GM19468 (cell line): ENCODE measurements around the gene IQCE.

Experiments used
- ATAC-seq: cut with Tn5 transposase; IDR thresholded peaks from one replicate; pipeline ENCODE4 v1.9.1; 2021; ENCODE audit warnings: mild to moderate bottlenecking, moderate library complexity, moderate number of reproducible peaks; ENCODE audit not compliant: unreplicated experiment; ENCODE audit errors: extremely low read depth

IQCE gene

DNA sequence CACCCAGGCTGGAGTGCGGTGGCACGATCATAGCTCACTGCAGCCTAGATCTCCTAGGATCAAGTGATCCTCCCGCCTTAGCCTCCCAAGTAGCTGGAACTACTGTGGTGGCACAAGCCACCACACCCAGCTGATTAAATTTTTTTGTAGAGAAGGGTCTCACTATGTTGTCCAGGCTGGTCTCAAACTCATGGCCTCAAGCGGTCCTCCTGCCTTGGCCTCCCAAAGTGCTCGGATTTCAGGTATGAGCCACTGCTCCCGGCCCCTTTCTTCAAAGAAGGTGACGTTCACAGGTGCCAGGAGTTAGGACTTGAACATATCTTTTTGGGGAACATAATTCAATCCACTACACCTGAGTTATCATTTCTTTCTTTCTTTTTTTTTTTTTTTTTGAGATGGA, 70.1 kb downstream of the IQCE start:
- ATAC-seq, result no peak

DNA sequence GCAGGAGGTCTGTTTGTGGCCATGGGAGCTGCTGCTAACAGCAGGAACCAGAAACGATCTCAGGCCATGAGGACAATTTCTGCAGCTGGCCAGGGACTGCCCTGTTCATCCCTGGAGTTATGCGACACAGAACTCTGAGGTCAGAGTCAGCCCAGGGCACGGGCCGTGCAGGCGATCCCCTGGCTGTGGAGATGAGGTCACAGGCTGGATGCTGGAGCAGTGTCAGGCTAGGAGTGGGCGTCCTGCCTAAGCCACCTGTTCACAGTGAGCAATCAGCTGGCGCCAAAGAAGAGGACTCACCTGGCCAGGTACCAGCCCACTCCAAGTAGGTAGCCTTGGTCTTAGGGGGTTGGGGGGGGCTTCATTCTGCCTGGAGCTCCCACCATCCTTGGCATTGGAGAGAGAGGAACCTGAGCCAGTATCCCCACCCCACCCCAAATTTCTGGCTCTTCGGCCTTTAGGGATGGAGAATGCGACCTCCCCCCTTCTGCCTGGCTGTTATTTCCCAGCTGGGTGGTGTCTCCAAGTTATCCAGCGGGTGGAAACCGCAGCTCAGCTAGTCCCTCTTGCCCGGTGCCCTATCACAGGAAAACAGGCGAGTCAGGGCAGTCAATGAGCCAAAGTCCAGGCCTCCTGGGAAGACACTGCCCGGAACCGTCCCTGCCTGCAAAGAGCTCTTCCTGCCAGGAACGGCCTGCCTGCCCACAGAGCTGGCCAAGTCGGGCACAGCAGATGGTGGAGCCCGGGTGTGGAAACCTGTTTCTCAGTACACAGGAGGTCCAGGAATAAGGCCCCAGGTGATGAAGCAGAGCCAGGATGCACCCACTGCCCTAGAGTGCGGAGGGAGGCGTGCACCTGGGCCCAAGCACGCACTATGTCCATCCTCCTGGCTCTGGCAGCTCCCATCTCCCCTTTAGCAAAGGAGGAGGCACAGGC, 71.2 kb downstream of the IQCE start:
- no peak for ATAC-seq

DNA sequence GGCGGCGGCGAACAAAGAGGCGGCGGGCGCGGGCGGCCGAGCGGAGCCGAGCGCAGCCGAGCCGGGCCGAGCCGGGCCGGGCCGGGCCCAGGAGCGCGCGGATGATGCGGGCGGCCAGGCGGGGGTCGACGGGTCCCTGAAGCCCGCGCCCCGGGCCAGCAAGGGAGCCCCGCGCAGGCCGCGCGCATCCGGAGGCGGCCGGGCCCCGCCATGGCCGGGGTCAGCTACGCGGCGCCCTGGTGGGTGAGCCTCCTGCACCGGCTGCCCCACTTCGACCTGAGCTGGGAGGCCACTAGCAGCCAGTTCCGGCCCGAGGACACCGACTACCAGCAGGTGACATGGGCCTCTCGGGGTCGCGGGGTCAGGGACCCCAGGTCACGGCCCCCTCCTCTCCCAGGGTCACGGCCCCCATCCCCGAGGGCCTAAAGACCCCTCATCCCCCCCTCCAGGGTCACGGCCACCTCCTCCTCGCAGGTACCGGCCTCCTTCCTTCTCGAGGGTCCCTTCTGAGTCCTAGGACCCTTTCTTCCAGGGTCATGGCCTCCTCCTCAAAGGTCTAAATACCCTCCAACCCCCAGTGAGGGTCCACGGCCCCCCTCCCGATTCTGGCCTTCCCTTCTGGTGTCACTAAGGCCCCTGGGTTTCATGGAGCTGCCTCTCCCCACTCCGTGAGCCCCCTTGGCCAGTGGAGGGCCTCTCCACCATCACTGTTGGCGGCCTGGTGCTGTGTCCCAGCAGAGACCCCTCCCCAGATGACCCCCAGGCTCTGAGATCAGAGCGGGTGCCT, 73.4 kb downstream of the IQCE start, which contains the start of gene TTYH3:
Gene TTYH3 (plus strand): TSS at position 41 of the 787 bp plus-strand sequence. CDS start 170 bp downstream, at position 211.
- peak; percentile 23 for ATAC-seq

DNA sequence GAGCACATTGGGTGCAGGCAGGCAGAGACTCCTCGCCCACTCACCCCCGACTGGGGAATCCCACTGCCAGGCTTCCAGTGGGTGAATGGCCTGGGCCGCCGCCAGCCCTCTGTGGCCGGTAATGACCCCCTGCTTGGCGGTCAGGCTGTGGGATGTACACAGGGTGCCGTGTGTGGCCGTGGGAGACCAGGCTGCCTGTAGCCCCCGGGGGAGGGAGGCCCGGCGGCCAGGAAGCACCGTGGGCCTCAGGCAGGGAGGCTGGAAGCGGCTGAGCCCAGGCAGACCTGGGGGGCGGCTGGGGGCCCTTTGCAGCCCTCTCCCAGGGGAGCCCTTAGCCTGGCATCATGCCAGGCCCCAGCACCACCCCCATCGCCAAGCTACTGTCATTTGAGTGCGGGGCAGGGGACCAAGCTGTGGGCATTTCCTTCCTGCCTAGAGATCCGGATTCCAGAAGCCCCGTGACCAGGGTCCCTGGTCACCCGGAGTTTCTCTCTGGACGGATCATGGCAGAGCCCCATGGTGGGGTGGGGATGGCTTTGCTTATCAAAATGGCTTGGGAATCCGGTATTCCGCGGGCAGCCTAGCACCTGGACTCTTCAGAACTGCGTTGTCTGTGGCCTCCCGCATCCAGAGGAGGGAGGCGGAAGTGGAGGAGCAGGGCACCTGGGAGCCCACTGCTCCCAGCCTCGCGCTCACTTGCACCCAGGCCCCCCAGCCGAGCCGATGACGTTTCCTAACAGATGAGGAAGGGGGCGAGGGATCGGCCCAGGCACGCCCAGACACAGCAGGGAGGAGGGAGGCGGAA, 74.2 kb downstream of the IQCE start:
- no peak for ATAC-seq

DNA sequence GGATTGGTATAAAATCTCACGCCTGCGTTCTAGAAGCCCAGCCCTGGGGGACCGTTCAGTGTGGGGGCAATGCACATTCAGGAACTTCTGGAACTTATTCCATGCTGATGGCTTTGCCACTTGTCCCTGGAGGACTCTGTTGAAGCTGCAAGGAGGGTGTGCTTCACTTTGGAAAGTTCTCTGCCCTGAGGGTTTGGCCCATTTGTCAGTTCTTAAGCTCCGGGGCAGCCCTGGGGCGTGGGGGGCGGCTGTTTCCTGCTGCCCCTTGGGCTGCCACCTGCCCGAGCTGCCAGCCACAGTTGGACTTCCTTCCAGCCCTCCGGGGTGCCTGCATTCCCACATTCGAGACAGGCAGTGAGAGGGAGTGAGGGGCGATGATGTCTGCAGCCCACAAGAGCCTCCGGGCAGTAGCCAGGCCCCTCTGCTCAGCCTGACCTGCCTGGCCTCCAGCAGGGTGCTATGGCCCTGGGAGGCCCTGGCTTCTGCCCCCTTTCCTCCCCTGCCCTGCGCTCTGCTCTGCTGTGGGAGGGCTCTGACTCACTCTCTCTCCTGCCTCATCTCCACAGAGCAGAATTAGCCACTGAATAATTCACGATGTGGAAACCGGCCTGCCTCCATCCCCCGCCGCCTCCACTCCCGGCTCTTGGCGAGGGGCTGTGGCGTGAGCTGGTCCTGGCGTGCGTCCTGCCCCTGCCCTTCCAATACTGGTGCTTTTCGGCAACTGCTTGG, 74.9 kb downstream of the IQCE start:
- no peak for ATAC-seq

DNA sequence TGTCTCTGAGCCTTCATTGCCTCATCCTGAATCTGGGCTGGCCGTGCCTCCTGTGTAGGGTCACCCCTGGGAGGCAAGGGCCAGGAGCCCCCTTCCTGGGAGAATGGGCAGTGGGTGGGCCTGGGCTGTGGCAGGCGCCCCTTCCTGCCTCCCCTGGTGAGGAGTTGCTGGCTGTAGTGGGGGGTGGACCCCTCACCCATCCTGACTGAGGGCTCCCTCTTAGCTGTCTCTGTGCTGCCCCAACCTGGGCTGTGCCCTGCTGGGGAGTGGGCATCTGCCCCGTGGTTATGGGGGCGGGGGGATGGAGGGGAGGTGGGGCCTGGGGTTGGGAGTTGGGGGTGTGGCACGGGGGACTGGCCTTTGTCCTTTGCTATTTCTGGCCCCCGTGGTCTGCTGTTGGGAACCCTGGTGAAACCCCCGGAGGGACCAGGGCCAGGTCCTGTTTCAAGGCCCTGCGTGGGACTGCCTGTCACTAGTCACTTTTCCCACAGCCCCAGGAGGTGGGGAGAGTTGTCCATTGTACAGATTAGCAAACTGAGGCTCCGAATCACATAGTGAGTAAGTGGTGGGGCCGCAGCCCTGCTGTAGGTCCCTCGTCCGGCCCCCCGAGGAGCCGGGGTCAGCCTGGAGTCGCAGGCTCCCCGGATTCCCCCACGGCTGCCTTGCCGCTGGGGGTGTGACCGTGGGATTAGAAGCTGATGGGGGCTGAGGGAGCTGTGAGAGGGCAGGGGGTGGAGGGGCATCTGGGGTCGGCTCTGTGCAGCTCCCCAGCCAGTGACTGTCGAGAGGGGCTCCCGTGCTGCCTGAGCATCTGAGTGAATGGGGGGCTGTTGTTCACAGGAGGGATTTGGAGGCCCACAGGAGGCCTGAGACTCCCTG, 75.7 kb downstream of the IQCE start:
- ATAC-seq, result no peak

DNA sequence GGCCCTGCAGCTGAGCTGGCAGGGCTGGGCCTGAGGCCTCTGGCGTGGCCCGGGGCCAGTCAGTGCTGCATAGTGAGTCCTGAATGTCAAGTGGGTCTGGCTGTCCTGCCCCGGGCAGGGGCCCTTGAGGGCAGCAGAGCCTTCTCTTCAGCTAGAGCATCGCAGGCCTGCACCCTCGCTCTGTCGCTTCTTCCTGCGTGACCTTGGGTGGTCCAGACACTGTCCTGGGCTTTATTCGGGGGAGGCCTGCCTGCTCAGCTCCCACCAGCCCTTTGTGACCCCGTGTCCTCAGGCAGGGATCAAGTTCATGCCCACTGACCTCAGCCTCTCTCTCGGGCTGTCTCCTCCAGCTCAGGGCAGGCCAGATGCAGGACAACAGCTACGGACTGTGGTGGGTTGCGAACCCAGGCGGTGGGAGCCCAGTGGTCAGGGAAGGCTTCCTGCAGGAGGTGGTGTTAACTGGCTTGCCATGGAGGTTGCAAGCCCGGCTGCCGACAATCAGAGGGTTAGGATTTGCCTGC, 76.4 kb downstream of the IQCE start:
- ATAC-seq, result no peak

DNA sequence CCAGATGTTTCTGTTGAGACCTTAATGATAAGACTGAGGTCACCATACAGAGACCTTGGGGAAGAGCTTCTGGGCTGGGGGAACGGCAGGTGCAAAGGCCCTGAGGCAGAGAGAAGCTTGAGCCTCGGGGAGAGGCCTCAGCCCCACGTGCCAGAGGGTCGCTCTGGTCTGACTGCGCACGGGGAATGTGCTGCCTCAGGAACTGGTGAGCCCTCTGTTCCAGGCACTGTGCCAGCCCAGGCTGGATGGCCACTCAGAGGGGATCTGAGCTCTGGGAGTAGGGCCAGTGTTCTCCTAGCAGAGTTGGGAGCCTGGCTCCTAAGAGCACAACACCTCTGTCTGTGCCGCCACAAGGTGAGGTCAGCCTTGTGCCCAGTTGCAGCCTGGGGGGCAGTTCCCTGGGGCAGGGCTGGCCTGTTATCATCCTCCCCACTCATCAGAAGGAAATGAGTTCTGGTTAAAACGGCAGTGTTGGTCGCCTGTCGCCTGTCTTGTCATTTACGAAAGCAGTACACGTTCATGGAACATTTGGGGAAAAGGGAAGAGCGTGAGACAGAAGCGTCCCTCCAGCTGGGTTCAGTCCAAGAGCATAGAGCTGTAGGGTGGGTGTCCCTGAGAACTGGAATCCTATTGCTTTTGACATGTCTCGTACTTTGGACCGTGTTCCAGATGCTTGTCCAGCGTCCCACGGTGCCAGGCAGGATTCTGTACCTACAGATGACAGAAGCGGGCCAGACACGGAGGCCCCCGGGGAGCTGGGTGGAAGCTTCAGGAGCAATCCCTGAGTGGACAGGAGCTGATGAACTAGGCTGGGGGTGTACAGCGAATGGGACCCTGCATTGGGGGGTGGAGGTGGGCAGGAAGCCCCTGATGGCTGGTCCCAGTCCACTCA, 77.3 kb downstream of the IQCE start:
- no peak for ATAC-seq

DNA sequence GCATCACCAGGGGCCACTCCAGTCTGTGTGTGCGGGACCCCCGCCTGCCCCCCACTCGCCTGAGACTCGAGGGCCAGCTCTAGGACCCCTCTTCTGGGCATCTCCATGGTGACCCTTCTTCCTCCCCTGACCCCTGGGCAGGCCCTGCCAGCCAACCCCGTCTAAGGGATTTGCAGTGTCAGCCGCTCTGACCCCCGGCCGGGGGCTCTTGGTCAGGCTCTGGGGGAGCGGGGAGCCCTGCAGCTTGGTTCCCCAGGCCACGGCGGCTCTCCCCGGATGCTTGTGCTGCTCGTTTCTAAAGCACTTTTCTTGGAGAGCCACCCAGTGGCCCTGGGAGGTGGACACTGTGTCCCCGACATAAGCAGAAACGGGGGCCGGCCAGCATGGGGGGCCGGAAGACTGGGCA, 78.3 kb downstream of the IQCE start:
- ATAC-seq, result no peak

DNA sequence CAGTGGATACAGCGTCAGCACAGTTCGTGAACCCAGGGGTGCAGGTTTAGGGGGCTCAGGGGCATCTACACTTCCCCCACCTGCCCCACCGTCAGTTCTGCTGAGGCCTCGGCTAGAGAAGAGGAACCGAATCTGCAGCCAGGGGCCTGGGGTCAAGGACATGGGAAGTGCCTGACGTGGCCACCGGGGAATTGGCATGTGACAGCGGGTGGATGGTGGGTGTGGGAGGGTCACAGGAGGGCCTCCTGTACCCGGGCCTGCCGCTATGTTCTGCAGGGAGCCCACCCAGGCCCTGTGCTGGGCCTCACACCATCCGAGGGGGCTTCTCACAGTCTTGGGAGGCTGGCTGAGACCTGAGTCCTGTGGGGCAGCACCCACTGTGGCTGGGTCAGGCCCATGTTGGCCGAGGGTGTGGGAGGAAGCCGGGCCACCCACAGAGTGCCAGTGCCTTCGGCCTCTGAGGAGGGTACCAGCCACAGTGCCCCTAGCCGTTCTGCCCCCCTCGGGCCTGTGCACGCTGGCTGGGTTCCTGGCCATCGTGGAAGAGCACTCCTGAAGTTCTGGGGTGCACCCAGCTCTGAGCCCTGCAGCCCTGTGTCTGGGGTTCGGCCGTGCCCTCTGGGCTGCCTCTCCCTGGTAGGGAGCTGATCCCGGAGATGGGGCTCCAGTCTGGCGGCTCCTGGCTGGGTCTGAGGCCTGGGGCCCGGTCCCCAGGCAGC, 78.9 kb downstream of the IQCE start:
- ATAC-seq, result no peak

DNA sequence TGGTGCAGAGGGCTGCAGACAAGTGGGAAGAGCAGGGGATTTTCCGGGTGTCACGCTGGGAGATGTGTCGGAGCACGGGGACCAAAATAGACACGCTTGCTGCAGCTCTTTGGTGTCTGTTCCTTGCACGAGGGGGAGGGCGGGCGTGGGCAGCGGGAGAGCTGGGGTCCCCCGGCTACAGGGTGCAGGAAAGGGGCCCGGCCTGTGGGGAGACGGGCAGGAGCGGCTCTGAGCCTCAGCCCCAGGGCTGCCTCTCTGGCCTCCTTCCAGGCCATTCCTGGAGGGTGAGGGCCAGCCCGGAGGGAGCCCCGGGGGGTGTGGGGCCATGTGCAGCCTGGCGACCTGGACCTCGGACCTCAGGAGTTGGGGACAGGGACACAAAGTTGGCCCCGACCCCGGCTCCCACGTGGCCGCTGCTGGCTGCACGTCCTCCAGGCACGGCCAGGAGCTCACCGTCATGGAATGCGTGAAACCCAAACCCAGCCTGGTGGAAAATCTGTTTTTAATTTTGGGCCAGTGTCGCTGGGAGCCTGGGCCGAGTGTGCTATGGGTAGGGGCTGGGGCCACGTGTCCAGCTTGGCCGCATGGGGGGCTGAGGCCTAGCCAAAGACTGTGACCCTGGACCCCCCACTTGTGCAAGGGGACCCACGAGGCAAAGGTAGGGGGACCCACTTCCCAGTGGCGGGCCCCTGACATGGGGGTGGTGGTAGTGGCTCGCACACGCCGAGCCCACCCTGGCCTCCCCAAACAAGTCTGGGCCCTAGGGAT, 79.6 kb downstream of the IQCE start:
- ATAC-seq, result no peak

DNA sequence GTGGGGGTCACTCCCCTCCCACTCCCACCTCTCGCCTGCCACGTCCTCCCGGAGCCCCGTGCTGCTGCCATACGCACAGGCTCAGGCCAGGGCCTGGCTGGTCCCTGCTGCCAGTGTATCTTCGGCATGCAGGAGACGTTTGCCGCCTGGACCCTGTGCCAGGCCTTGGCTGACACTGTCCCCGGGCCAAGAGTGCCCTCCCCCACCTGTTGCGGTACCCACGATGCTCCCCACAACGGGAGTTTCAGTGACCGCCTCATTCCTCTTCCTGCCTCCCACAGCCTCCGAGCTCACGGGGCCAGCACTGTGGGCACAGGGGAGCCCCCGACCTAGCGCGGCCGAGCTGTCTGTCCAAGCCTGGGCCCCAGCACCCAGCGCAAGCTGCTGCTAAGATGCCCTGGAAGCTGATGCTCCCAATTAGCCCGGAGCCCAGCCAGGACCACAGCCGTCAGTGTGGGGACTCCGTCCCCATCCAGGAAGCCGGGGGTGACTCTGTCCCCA, 80.5 kb downstream of the IQCE start:
- no peak for ATAC-seq

DNA sequence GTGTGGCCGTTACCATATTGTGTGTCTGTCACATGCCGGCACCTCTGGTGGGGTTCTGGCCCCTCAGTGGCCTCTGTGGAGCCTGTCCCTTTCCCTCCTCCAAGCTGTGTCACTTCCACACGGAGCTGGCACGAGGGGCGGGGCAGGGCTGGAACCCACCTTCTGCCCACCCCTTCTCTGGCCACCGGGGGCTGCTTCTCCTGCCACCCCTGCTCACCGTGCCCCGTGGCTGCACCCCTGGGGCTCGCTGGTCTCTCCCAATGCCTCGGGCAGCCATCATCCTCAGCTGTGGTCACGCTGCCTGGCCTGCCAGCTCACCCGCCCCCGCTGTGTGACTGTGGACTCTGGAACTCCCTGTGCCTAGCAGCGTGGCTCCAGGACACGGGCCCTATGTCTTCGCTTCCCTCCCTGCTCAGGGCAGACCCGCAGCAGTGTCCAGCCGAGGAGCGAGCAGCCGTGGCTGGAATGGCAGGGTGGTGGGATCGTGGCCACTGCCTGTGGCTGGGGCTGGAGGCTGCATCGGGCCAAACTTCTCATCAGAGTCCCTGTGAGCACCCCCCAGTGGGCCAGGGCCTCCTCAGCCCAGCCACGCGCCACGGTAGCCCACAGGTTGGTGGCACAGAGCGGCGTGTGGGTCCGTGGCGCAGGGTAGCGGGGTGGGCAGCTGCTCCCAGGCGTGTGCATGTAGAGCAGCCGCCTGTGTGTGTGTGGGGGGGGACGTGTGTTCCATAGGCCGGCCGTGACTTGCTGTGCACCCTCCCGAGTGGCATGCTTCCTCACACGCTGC, 81.1 kb downstream of the IQCE start:
- no peak for ATAC-seq

DNA sequence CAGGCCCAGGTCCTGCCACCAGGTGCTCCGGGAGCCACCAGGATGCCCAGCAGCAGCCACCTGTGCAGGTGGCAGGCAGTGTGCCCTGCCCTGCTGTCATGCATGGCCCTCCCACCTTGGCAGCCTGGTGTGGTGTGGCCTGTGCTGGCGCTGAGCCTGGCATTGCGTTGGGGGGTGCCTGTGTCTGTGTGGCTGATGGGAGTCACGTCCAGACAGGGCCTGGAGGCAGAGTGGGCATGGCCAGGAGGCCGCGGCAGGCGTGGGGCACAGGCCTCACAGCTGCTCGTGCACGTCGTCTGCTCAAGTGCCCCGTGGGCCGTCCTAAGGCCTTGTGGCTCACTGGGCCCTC, 81.7 kb downstream of the IQCE start:
- no peak for ATAC-seq

DNA sequence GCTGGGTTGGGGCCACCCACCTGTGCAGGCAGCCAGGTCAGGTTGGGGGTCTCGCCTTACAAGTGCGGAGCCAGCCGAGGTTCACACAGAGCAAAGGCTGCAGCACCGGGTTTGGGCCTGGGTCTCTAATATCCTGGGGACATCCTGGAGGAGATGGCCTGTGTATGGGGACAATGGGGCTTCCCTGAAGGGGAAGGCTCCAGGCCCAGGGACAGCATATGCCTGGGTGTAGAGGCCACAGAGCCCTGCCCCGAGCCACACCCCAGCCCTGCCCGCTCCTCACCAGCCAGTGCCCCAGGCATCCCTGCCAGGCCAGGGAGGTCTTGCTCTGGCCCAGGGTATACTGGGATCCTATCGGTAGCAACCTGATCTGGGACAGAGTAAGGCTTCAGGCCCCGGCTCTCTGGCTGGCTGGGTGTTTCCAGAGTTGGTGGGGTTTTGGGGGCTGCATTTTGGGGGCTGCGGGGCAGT, 82.1 kb downstream of the IQCE start:
- no peak for ATAC-seq
